Hindlimb muscle (tissue), 1 donor: Measurements from ENCODE around the gene ARHGAP8. TPM values are rescaled to one million over a fixed set of nuclear protein-coding genes. Genes with fewer than 3 reads are reported as not detected.

Source experiments
- DNase-seq: peaks from one replicate; pipeline ENCODE4 v3.0.0-alpha.2; 2013
- polyA plus RNA-seq: library from polyadenylated mRNA; unstranded; fragments of 120-200 nt; gene quantifications from one replicate; pipeline ENCODE4 v1.2.1, GENCODE V29; 2013; ENCODE audit not compliant: insufficient read length

Gene ARHGAP8
- polyA plus RNA-seq, 1 donor, result 0.99 TPM

- no peak for DNase-seq
Observed at GRCh38 chr22:44804327-44804726, 52.0 kb downstream of the ARHGAP8 start.

GRCh38 chr22:44805711-44806110 is 53.3 kb downstream of the ARHGAP8 start:
- DNase-seq, result no peak

GRCh38 chr22:44807232-44807631 is 54.9 kb downstream of the ARHGAP8 start:
- no peak for DNase-seq

GRCh38 chr22:44807915-44808690 is 55.7 kb downstream of the ARHGAP8 start:
- DNase-seq, result no peak

- no peak for DNase-seq
Observed at GRCh38 chr22:44809456-44809855, 57.1 kb downstream of the ARHGAP8 start.

- DNase-seq, result no peak
Observed at GRCh38 chr22:44811141-44811540, 58.8 kb downstream of the ARHGAP8 start.

GRCh38 chr22:44813416-44813815 is 61.0 kb downstream of the ARHGAP8 start:
- DNase-seq, result no peak

- no peak for DNase-seq
Observed at GRCh38 chr22:44814266-44815098, 62.1 kb downstream of the ARHGAP8 start.

GRCh38 chr22:44815099-44816070 is 63.0 kb downstream of the ARHGAP8 start:
- DNase-seq, result no peak

GRCh38 chr22:44816141-44816540 is 63.8 kb downstream of the ARHGAP8 start:
- no peak for DNase-seq

GRCh38 chr22:44818727-44819126 is 66.4 kb downstream of the ARHGAP8 start:
- no peak for DNase-seq

- no peak for DNase-seq
Observed at GRCh38 chr22:44819966-44820631, 67.7 kb downstream of the ARHGAP8 start.

GRCh38 chr22:44821741-44822475 is 69.5 kb downstream of the ARHGAP8 start:
- no peak for DNase-seq

- DNase-seq, result no peak
Observed at GRCh38 chr22:44822534-44822933, 70.2 kb downstream of the ARHGAP8 start.

GRCh38 chr22:44823396-44823795 is 71.0 kb downstream of the ARHGAP8 start:
- no peak for DNase-seq

GRCh38 chr22:44823806-44824205 is 71.4 kb downstream of the ARHGAP8 start:
- no peak for DNase-seq

GRCh38 chr22:44824271-44824670 is 71.9 kb downstream of the ARHGAP8 start:
- no peak for DNase-seq

- DNase-seq, result no peak
Observed at GRCh38 chr22:44825310-44826150, 73.2 kb downstream of the ARHGAP8 start.

GRCh38 chr22:44827666-44828190 is 75.4 kb downstream of the ARHGAP8 start:
- no peak for DNase-seq

- no peak for DNase-seq
Observed at GRCh38 chr22:44828193-44828592, 75.8 kb downstream of the ARHGAP8 start.
